HG03457 (cell line): ENCODE measurements around the gene GABBR1.
"Not testable (repeated sequence)": the region's sequence is repeated elsewhere in the genome, so short reads cannot be mapped to it uniquely, and the experiment has no call there.

Experiments used
- ATAC-seq: cut with Tn5 transposase; IDR thresholded peaks from one replicate; pipeline ENCODE4 v1.9.1; 2021; ENCODE audit warnings: moderate number of reproducible peaks; ENCODE audit not compliant: unreplicated experiment

Gene GABBR1

GRCh38 chr6:29632789-29633533 is at the start of gene GABBR1:
GABBR1 (minus strand) TSS chr6:29633183; CDS start chr6:29632385, 798 bp downstream.
- ATAC-seq: peak; percentile 77

GRCh38 chr6:29681811-29682210 is 48.8 kb upstream of the GABBR1 start:
- no peak for ATAC-seq

- ATAC-seq: no peak
These were observed 47.9 kb upstream of the GABBR1 start, which contains the start of gene ZFP57 for GRCh38 chr6:29680904-29681303. ZFP57 (minus strand) TSS chr6:29681152; CDS start chr6:29677003, 4,149 bp downstream.

- no peak for ATAC-seq
These were observed 47.4 kb upstream of the GABBR1 start for GRCh38 chr6:29680416-29680815.

- ATAC-seq: no peak
These were observed 47.0 kb upstream of the GABBR1 start for GRCh38 chr6:29679962-29680361.

- ATAC-seq: no peak
These were observed 45.1 kb upstream of the GABBR1 start for GRCh38 chr6:29678114-29678513.

- no peak for ATAC-seq
These were observed 44.1 kb upstream of the GABBR1 start for GRCh38 chr6:29676981-29677601.

GRCh38 chr6:29675561-29675960 is 42.6 kb upstream of the GABBR1 start:
- ATAC-seq: no peak

GRCh38 chr6:29674008-29674407 is 41.0 kb upstream of the GABBR1 start:
- ATAC-seq: no peak

- ATAC-seq: no peak
These were observed 40.2 kb upstream of the GABBR1 start for GRCh38 chr6:29673161-29673560.

GRCh38 chr6:29672116-29672515 is 39.1 kb upstream of the GABBR1 start:
- ATAC-seq: not testable (repeated sequence)

GRCh38 chr6:29671026-29671425 is 38.0 kb upstream of the GABBR1 start:
- ATAC-seq: no peak

GRCh38 chr6:29667158-29667557 is 34.2 kb upstream of the GABBR1 start:
- no peak for ATAC-seq

GRCh38 chr6:29666826-29667130 is 33.8 kb upstream of the GABBR1 start:
- no peak for ATAC-seq

GRCh38 chr6:29665942-29666825 is 33.2 kb upstream of the GABBR1 start:
- ATAC-seq: no peak

- ATAC-seq: no peak
These were observed 30.5 kb upstream of the GABBR1 start for GRCh38 chr6:29663300-29664042.

- not testable (repeated sequence) for ATAC-seq
These were observed 28.6 kb upstream of the GABBR1 start for GRCh38 chr6:29661502-29662141.

- ATAC-seq: no peak
These were observed 28.1 kb upstream of the GABBR1 start for GRCh38 chr6:29661071-29661470.

- ATAC-seq: no peak
These were observed 23.8 kb upstream of the GABBR1 start, which contains the start of gene MOG for GRCh38 chr6:29656798-29657197. MOG (plus strand) TSS chr6:29657092; CDS start chr6:29657210, 118 bp downstream.

GRCh38 chr6:29656157-29656556 is 23.2 kb upstream of the GABBR1 start:
- ATAC-seq: no peak
